ENCODE results near the gene GDI1.

DNA sequence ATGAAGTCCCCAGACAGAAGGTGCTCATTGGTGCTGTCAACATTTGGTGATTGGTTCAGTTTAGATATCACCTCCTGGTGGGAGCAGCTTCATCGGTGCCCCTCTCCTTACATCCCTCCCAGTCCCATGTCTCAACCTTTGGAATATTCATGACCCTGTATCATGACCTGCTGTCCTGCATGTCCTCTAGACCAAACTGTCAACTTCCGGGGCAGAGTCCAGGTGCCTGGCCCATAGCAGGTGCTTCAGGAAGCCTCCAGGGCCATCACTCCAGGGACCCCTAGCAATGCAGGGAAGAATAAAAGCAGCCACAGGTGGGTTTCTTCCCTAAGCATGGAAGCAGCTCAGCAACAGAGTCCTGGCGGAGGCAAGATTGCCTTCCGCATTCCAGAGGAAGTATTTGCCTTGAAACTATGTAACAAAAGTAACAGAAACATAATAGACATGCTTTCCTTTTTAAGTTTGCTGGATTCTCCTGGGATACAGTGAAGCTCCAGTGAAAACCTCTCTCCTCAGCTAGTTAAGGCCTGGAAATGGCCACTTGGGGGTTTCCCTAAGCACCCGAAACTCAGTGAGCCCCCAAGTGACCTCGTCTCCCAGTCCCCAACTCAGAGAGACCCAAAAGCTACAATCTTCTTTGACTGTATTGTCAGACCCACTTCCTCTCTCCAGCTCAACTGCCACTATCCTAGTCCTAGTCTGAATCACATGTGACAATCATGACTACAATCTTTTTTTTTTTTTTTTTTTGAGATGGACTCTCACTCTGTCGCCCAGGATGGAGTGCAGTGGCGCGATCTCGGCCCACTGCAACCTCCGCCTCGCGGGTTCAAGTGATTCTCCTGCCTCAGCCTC lies 9.8 kb upstream of the GDI1 start:
- no peak for TF ChIP-seq CTCF (conservative IDR thresholded peaks at IDR 0.05; ENCODE audit: low read depth, low read length)
- no peak for TF ChIP-seq CHD1 (IDR thresholded peaks at IDR 0.05; ENCODE audit: low read depth, low read length)
- TF ChIP-seq MAZ (IDR thresholded peaks at IDR 0.05; ENCODE audit: borderline replicate concordance, low read depth, low read length), result no peak
- no peak for TF ChIP-seq RAD21 (IDR thresholded peaks at IDR 0.05; ENCODE audit: low read length)
- TF ChIP-seq SMC3 (IDR thresholded peaks at IDR 0.05; ENCODE audit: low read depth, low read length), result no peak
- no peak for TF ChIP-seq POLR2A (IDR thresholded peaks at IDR 0.05; ENCODE audit: low read depth, low read length)
